WTC11 (cell line): Measurements from ENCODE around the gene SNX19. TPM values are rescaled to one million over a fixed set of nuclear protein-coding genes. Genes with fewer than 3 reads are reported as not detected.

Experiments
- ATAC-seq: fragments of 200-7000 bp; cut with Tn5 transposase; 2 replicates; pipeline ENCODE4 v1.10.0; 2021; ENCODE audit warnings: mild to moderate bottlenecking, moderate library complexity
- CTCF ChIA-PET: fragments of 300-600 bp; sonication (Branson Sonifier 250); formaldehyde crosslinking; loops from one replicate; lab custom pipeline; 2021; ENCODE audit warnings: antibody characterized with exemption; lab: Charles Lee
- POLR2A ChIA-PET: fragments of 350-600 bp; sonication (Branson Sonifier 250); formaldehyde crosslinking; loops from one replicate; lab custom pipeline; 2021; ENCODE audit warnings: antibody characterized with exemption; lab: Charles Lee
- DNase-seq: peaks from one replicate; pipeline ENCODE4 v3.0.0; 2021; ENCODE audit warnings: low spot score
- H3K27ac Mint-ChIP-seq: 2 replicates; pipeline ENCODE4 v1.8.0; 2021; ENCODE audit warnings: mixed read lengths
- H3K27me3 Mint-ChIP-seq: 2 replicates; pipeline ENCODE4 v1.8.0; 2021; ENCODE audit warnings: low read depth, mild to moderate bottlenecking, moderate library complexity, mixed read lengths
- H3K36me3 Mint-ChIP-seq: 2 replicates; pipeline ENCODE4 v1.8.0; 2021; ENCODE audit warnings: mixed read lengths
- H3K4me1 Mint-ChIP-seq: 2 replicates; pipeline ENCODE4 v1.8.0; 2022; ENCODE audit warnings: mixed read lengths
- H3K4me3 Mint-ChIP-seq: 2 replicates; pipeline ENCODE4 v1.8.0; 2021; ENCODE audit warnings: mild to moderate bottlenecking, moderate library complexity, mixed read lengths
- H3K9me3 Mint-ChIP-seq: 2 replicates; pipeline ENCODE4 v1.8.0; 2021; ENCODE audit warnings: mixed read lengths
- ATF6 ChIP-seq: sonication (generic); formaldehyde crosslinking; IDR thresholded peaks from 2 replicates; pipeline ENCODE4 v1.8.1; 2023; ENCODE audit warnings: mild to moderate bottlenecking, missing genetic modification reagents
- EMX1 ChIP-seq: fragments of 250-450 bp; sonication (Bioruptor Pico); IDR thresholded peaks from 2 replicates; pipeline ENCODE4 v1.8.0; 2021; ENCODE audit warnings: mild to moderate bottlenecking
- FOXK1 ChIP-seq: sonication (generic); formaldehyde crosslinking; IDR thresholded peaks from 2 replicates; pipeline ENCODE4 v1.8.0; 2022; ENCODE audit warnings: mild to moderate bottlenecking, moderate library complexity, missing genetic modification reagents
- FOXP4 ChIP-seq: sonication (generic); formaldehyde crosslinking; IDR thresholded peaks from 2 replicates; pipeline ENCODE4 v1.8.0; 2022; ENCODE audit warnings: mild to moderate bottlenecking, missing genetic modification reagents
- GRHL2 ChIP-seq: fragments of 250-450 bp; sonication (Bioruptor Pico); IDR thresholded peaks from 2 replicates; pipeline ENCODE4 v1.8.0; 2022; ENCODE audit warnings: mild to moderate bottlenecking, moderate library complexity; ENCODE audit not compliant: insufficient replicate concordance, severe bottlenecking
- HMGA2 ChIP-seq: fragments of 250-450 bp; sonication (Bioruptor Pico); IDR thresholded peaks from 2 replicates; pipeline ENCODE4 v1.4.0; 2021; ENCODE audit warnings: mild to moderate bottlenecking, moderate library complexity
- JAZF1 ChIP-seq: fragments of 250-450 bp; sonication (Bioruptor Pico); IDR thresholded peaks from 2 replicates; pipeline ENCODE4 v1.9.0; 2021; ENCODE audit warnings: moderate library complexity, mild to moderate bottlenecking, inconsistent platforms
- KAT7 ChIP-seq: sonication (generic); formaldehyde crosslinking; IDR thresholded peaks from 2 replicates; pipeline ENCODE4 v1.8.1; 2023; ENCODE audit warnings: missing genetic modification reagents, mild to moderate bottlenecking, borderline replicate concordance
- MAX ChIP-seq: sonication (generic); formaldehyde crosslinking; IDR thresholded peaks from 2 replicates; pipeline ENCODE4 v1.8.0; 2022; ENCODE audit warnings: mild to moderate bottlenecking, missing genetic modification reagents
- MLX ChIP-seq: sonication (generic); formaldehyde crosslinking; IDR thresholded peaks from 2 replicates; pipeline ENCODE4 v1.8.1; 2023; ENCODE audit warnings: mild to moderate bottlenecking, missing genetic modification reagents, moderate library complexity
- NFE2L1 ChIP-seq: sonication (generic); formaldehyde crosslinking; IDR thresholded peaks from 2 replicates; pipeline ENCODE4 v1.8.1; 2023; ENCODE audit warnings: missing genetic modification reagents
- OVOL2 ChIP-seq: fragments of 250-450 bp; sonication (Bioruptor Pico); IDR thresholded peaks from 2 replicates; pipeline ENCODE4 v1.9.0; 2021; ENCODE audit warnings: mild to moderate bottlenecking, borderline replicate concordance
- TCF7 ChIP-seq: sonication (generic); formaldehyde crosslinking; IDR thresholded peaks from 2 replicates; pipeline ENCODE4 v1.8.0; 2022; ENCODE audit warnings: mild to moderate bottlenecking, low read depth, missing genetic modification reagents, moderate library complexity
- ZNF317 ChIP-seq: sonication (generic); formaldehyde crosslinking; IDR thresholded peaks from 2 replicates; pipeline ENCODE4 v1.8.1; 2023; ENCODE audit warnings: low read depth, mild to moderate bottlenecking, moderate library complexity, missing genetic modification reagents, borderline replicate concordance
- ZNF416 ChIP-seq: fragments of 250-450 bp; sonication (Bioruptor Pico); IDR thresholded peaks from 2 replicates; pipeline ENCODE4 v1.9.0; 2021; ENCODE audit warnings: mild to moderate bottlenecking, inconsistent platforms
- total RNA-seq: library from RNA; stranded (reverse); gene quantifications from 3 replicates; pipeline ENCODE4 v1.2.3, GENCODE V29; 2021
- TF ChIP-seq, protein P1 (sequence below): sonication (generic); formaldehyde crosslinking; IDR thresholded peaks from 2 replicates; pipeline ENCODE4 v1.8.1; 2022; ENCODE audit warnings: mild to moderate bottlenecking, moderate library complexity, missing genetic modification reagents
- TF ChIP-seq, protein P2 (sequence below): sonication (generic); formaldehyde crosslinking; IDR thresholded peaks from 2 replicates; pipeline ENCODE4 v1.8.0; 2023; ENCODE audit warnings: missing genetic modification reagents, mild to moderate bottlenecking, borderline replicate concordance
- TF ChIP-seq, protein P3 (sequence below): fragments of 250-450 bp; sonication (Bioruptor Pico); IDR thresholded peaks from 2 replicates; pipeline ENCODE4 v1.9.0; 2021; ENCODE audit warnings: mild to moderate bottlenecking
- TF ChIP-seq, protein P4 (sequence below): sonication (generic); formaldehyde crosslinking; IDR thresholded peaks from 2 replicates; pipeline ENCODE4 v1.8.0; 2023; ENCODE audit warnings: missing genetic modification reagents
- TF ChIP-seq, protein P5 (sequence below): sonication (generic); formaldehyde crosslinking; conservative IDR thresholded peaks from 2 replicates; pipeline ENCODE4 v1.8.1; 2023; ENCODE audit warnings: mild to moderate bottlenecking, low read depth, missing genetic modification reagents, moderate library complexity

Gene SNX19
- total RNA-seq, 1 experiment from 2014 or later: 25.2 TPM

DNA sequence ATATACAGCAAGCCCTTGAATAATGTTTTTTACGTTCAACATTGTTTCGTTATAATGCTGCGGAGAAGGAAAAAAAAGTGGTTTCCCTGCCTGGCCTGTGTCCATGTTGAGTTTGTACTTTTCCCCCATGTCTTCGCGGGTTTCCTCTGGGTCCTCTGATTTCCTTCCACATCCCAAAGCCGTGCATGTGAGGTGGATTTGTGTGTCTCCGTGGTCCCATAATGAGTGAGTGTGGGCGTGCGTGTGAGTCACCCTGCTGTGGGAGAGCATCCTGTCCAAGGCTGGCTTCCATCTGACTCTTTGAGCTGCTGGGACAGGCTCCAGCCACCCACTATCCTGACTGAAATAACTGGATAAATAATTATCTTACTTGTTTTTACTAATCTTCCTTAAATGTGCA lies 29.6 kb upstream of the SNX19 start:
- DNase-seq (no peak), ATAC-seq (no peak)
- H3K4me3 Mint-ChIP-seq: no peak overlapping the region
- ChIA-PET CTCF (no interaction called here), POLR2A (no interaction called here)
- H3K27me3 Mint-ChIP-seq: peaks cover 7% of the 10 kb centered on the region
- no peak overlapping the region for H3K27ac Mint-ChIP-seq
- no peaks in the 10 kb centered on the region for H3K36me3 Mint-ChIP-seq
- no peaks in the 10 kb centered on the region for H3K9me3 Mint-ChIP-seq
- TF ChIP-seq JAZF1 (CRISPR knock-in tag): no peak
- TF ChIP-seq, protein P1, sequence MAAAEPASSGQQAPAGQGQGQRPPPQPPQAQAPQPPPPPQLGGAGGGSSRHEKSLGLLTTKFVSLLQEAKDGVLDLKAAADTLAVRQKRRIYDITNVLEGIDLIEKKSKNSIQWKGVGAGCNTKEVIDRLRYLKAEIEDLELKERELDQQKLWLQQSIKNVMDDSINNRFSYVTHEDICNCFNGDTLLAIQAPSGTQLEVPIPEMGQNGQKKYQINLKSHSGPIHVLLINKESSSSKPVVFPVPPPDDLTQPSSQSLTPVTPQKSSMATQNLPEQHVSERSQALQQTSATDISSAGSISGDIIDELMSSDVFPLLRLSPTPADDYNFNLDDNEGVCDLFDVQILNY (CRISPR knock-in tag): no peak
- TF ChIP-seq ATF6 (CRISPR knock-in tag): no peak
- no peak for TF ChIP-seq FOXK1 (CRISPR knock-in tag)
- no peak for TF ChIP-seq MLX (CRISPR knock-in tag)
- no peak for TF ChIP-seq KAT7 (CRISPR knock-in tag)
- TF ChIP-seq ZNF317: no peak
- TF ChIP-seq, protein P2, sequence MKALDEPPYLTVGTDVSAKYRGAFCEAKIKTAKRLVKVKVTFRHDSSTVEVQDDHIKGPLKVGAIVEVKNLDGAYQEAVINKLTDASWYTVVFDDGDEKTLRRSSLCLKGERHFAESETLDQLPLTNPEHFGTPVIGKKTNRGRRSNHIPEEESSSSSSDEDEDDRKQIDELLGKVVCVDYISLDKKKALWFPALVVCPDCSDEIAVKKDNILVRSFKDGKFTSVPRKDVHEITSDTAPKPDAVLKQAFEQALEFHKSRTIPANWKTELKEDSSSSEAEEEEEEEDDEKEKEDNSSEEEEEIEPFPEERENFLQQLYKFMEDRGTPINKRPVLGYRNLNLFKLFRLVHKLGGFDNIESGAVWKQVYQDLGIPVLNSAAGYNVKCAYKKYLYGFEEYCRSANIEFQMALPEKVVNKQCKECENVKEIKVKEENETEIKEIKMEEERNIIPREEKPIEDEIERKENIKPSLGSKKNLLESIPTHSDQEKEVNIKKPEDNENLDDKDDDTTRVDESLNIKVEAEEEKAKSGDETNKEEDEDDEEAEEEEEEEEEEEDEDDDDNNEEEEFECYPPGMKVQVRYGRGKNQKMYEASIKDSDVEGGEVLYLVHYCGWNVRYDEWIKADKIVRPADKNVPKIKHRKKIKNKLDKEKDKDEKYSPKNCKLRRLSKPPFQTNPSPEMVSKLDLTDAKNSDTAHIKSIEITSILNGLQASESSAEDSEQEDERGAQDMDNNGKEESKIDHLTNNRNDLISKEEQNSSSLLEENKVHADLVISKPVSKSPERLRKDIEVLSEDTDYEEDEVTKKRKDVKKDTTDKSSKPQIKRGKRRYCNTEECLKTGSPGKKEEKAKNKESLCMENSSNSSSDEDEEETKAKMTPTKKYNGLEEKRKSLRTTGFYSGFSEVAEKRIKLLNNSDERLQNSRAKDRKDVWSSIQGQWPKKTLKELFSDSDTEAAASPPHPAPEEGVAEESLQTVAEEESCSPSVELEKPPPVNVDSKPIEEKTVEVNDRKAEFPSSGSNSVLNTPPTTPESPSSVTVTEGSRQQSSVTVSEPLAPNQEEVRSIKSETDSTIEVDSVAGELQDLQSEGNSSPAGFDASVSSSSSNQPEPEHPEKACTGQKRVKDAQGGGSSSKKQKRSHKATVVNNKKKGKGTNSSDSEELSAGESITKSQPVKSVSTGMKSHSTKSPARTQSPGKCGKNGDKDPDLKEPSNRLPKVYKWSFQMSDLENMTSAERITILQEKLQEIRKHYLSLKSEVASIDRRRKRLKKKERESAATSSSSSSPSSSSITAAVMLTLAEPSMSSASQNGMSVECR (CRISPR knock-in tag): no peak
- no peak for TF ChIP-seq NFE2L1
- no peak for TF ChIP-seq MAX (CRISPR knock-in tag)
- no peak for TF ChIP-seq TCF7
- TF ChIP-seq, protein P3, sequence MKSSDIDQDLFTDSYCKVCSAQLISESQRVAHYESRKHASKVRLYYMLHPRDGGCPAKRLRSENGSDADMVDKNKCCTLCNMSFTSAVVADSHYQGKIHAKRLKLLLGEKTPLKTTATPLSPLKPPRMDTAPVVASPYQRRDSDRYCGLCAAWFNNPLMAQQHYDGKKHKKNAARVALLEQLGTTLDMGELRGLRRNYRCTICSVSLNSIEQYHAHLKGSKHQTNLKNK (CRISPR knock-in tag): no peak
- TF ChIP-seq, protein P4, sequence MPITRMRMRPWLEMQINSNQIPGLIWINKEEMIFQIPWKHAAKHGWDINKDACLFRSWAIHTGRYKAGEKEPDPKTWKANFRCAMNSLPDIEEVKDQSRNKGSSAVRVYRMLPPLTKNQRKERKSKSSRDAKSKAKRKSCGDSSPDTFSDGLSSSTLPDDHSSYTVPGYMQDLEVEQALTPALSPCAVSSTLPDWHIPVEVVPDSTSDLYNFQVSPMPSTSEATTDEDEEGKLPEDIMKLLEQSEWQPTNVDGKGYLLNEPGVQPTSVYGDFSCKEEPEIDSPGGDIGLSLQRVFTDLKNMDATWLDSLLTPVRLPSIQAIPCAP (CRISPR knock-in tag): no peak
- no peak for TF ChIP-seq HMGA2
- TF ChIP-seq EMX1: no peak
- no peak for TF ChIP-seq FOXP4
- TF ChIP-seq, protein P5, sequence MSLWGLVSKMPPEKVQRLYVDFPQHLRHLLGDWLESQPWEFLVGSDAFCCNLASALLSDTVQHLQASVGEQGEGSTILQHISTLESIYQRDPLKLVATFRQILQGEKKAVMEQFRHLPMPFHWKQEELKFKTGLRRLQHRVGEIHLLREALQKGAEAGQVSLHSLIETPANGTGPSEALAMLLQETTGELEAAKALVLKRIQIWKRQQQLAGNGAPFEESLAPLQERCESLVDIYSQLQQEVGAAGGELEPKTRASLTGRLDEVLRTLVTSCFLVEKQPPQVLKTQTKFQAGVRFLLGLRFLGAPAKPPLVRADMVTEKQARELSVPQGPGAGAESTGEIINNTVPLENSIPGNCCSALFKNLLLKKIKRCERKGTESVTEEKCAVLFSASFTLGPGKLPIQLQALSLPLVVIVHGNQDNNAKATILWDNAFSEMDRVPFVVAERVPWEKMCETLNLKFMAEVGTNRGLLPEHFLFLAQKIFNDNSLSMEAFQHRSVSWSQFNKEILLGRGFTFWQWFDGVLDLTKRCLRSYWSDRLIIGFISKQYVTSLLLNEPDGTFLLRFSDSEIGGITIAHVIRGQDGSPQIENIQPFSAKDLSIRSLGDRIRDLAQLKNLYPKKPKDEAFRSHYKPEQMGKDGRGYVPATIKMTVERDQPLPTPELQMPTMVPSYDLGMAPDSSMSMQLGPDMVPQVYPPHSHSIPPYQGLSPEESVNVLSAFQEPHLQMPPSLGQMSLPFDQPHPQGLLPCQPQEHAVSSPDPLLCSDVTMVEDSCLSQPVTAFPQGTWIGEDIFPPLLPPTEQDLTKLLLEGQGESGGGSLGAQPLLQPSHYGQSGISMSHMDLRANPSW: no peak
- no peak for TF ChIP-seq OVOL2 (CRISPR knock-in tag)
- TF ChIP-seq GRHL2 (CRISPR knock-in tag): no peak
- no peak for TF ChIP-seq ZNF416 (CRISPR knock-in tag)
- H3K4me1 Mint-ChIP-seq: no peaks in the 10 kb centered on the region
